ENCODE data around the gene CNKSR2.

DNA sequence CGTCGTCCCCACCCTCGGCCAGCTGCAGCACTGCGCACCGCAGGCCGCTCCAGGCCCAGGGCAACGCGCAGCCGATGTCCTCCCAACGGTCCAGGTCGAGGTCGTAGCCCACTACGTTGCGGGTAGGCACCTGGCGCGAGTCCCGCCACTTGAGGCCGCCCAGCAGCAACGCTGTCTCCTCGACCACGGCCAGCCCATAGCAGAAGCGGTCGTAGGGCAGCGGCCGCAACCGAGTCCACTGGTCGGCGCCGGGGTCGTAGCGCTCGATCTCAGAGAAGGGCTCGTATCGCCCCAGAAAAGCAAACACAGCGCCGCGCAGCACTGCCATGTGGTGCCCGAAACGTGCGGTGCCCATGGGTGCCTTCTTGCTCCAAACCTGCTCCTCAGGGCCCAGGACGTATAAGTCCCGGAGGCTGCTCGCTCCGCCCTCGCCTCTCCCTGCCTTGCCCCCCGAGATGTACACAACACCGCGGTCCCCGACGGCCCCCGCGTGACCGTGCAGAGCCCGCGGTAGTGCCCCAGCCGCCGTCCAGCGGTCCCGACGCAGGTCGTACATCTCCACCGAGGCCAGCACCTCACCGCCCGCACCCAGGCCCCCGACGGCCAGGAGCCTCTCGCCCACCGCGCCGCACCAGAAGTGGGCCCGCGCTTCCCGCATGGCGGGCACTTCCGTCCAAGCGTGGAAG, 281.8 kb downstream of the CNKSR2 start:
- TF ChIP-seq, protein P1, sequence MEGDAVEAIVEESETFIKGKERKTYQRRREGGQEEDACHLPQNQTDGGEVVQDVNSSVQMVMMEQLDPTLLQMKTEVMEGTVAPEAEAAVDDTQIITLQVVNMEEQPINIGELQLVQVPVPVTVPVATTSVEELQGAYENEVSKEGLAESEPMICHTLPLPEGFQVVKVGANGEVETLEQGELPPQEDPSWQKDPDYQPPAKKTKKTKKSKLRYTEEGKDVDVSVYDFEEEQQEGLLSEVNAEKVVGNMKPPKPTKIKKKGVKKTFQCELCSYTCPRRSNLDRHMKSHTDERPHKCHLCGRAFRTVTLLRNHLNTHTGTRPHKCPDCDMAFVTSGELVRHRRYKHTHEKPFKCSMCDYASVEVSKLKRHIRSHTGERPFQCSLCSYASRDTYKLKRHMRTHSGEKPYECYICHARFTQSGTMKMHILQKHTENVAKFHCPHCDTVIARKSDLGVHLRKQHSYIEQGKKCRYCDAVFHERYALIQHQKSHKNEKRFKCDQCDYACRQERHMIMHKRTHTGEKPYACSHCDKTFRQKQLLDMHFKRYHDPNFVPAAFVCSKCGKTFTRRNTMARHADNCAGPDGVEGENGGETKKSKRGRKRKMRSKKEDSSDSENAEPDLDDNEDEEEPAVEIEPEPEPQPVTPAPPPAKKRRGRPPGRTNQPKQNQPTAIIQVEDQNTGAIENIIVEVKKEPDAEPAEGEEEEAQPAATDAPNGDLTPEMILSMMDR (IDR thresholded peaks at IDR 0.05; ENCODE audit: low read depth, low read length): no peak
- no peak for TF ChIP-seq EZH2phosphoT487 (IDR thresholded peaks at IDR 0.05; ENCODE audit: low read depth)

All from OCI-LY3 (cell line).